ENCODE measurements around the gene TFAP2E.

- TF ChIP-seq CTCF (IDR thresholded peaks at IDR 0.05) (no peak), POLR2A (IDR thresholded peaks at IDR 0.05) (no peak)
Measured at GRCh38 chr1:35567947-35568558, 5.1 kb upstream of the TFAP2E start.

Data from body of pancreas (tissue), 4 donors.